HepG2 (cell line): ENCODE measurements around the gene C14orf93.

ENCODE experiments used
- ATF1 ChIP-seq: IDR thresholded peaks from 2 replicates; pipeline ENCODE4 v1.6.1; 2016; ENCODE audit warnings: mild to moderate bottlenecking, control low read depth
- EZH2 ChIP-seq: conservative IDR thresholded peaks from 2 replicates; pipeline ENCODE4 v1.6.1; 2012; ENCODE audit warnings: mild to moderate bottlenecking, low read depth, low read length, moderate library complexity
- SYNCRIP ChIP-seq: fragments of 200-400 bp; formaldehyde crosslinking; IDR thresholded peaks from 2 replicates; pipeline ENCODE4 v1.6.1; 2018; ENCODE audit warnings: mild to moderate bottlenecking, low read depth, low read length; ENCODE audit not compliant: insufficient read depth
- YY1 ChIP-seq: IDR thresholded peaks from 2 replicates; pipeline ENCODE4 v1.6.1; 2011; ENCODE audit warnings: low read length, low read depth, moderate library complexity, mild to moderate bottlenecking; ENCODE audit not compliant: insufficient read depth, insufficient replicate concordance
- ZNF431 ChIP-seq: sonication (generic); formaldehyde crosslinking; IDR thresholded peaks from 2 replicates; pipeline ENCODE4 v1.9.0; 2022; ENCODE audit warnings: missing genetic modification reagents, low read depth, mild to moderate bottlenecking, borderline replicate concordance
- TF ChIP-seq, protein P1 (sequence below): sonication (generic); formaldehyde crosslinking; IDR thresholded peaks from 2 replicates; pipeline ENCODE4 v1.4.0; 2020; ENCODE audit warnings: missing genetic modification reagents
- TF ChIP-seq, protein P2 (sequence below): IDR thresholded peaks from 2 replicates; pipeline ENCODE4 v1.6.1; 2016; ENCODE audit warnings: missing compliant biosample characterization, missing genetic modification reagents, borderline replicate concordance
- TF ChIP-seq, protein P3 (sequence below): sonication (generic); formaldehyde crosslinking; conservative IDR thresholded peaks from 2 replicates; pipeline ENCODE4 v1.4.0; 2020; ENCODE audit warnings: missing genetic modification reagents
- TF ChIP-seq, protein P4 (sequence below): sonication (generic); formaldehyde crosslinking; IDR thresholded peaks from 2 replicates; pipeline ENCODE4 v1.4.0; 2020; ENCODE audit warnings: missing genetic modification reagents
- TF ChIP-seq, protein P5 (sequence below): sonication (generic); formaldehyde crosslinking; IDR thresholded peaks from 2 replicates; pipeline ENCODE4 v1.5.0; 2020; ENCODE audit warnings: mild to moderate bottlenecking, missing genetic modification reagents, moderate library complexity
- TF ChIP-seq, protein P6 (sequence below): IDR thresholded peaks from 2 replicates; pipeline ENCODE4 v1.6.1; 2016; ENCODE audit warnings: missing compliant biosample characterization, missing genetic modification reagents, borderline replicate concordance
- TF ChIP-seq, protein P7 (sequence below): sonication (generic); formaldehyde crosslinking; IDR thresholded peaks from 2 replicates; pipeline ENCODE4 v1.5.0; 2020; ENCODE audit warnings: mild to moderate bottlenecking, missing genetic modification reagents

DNA sequence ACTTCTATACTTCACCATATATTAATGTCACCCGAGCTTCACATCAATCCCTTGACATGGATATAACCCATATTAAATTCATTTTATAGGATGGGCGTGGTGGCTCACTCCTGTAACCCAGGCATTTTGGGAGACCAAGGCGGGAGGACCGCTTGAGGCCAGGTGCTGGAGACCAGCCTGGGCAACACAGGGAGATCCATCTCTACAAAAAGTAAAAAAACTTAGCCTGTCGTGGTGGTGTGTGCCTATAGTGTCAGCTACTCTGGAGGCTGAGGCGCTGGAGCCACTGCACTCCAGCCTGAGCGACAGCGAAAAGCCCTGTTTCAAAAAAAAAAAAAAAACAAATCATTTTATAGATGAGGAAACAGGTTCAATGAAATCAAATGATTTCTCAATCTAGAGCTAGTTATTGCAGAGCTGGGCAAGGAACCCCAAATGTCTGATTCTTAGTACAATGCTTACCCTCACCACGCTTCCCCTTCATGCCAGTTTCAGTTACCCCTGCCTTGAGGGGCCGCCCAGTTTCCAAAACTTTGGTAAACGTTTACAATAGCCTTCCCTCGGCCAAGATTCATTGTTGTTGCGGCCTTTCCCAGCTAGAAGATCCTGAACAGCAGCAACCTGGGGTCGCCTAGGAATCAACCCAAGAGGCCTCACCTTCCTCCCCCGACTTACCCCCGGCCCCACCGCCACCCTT lies 24.0 kb upstream of the C14orf93 start:
- TF ChIP-seq, protein P1, sequence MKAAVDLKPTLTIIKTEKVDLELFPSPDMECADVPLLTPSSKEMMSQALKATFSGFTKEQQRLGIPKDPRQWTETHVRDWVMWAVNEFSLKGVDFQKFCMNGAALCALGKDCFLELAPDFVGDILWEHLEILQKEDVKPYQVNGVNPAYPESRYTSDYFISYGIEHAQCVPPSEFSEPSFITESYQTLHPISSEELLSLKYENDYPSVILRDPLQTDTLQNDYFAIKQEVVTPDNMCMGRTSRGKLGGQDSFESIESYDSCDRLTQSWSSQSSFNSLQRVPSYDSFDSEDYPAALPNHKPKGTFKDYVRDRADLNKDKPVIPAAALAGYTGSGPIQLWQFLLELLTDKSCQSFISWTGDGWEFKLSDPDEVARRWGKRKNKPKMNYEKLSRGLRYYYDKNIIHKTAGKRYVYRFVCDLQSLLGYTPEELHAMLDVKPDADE, result no peak
- TF ChIP-seq, protein P2, sequence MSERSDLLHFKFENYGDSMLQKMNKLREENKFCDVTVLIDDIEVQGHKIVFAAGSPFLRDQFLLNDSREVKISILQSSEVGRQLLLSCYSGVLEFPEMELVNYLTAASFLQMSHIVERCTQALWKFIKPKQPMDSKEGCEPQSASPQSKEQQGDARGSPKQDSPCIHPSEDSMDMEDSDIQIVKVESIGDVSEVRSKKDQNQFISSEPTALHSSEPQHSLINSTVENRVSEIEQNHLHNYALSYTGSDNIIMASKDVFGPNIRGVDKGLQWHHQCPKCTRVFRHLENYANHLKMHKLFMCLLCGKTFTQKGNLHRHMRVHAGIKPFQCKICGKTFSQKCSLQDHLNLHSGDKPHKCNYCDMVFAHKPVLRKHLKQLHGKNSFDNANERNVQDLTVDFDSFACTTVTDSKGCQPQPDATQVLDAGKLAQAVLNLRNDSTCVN (CRISPR knock-in tag), result no peak
- TF ChIP-seq, protein P3, sequence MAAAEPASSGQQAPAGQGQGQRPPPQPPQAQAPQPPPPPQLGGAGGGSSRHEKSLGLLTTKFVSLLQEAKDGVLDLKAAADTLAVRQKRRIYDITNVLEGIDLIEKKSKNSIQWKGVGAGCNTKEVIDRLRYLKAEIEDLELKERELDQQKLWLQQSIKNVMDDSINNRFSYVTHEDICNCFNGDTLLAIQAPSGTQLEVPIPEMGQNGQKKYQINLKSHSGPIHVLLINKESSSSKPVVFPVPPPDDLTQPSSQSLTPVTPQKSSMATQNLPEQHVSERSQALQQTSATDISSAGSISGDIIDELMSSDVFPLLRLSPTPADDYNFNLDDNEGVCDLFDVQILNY (CRISPR knock-in tag), result no peak
- TF ChIP-seq YY1 (no peak), ZNF431 (no peak), ATF1 (CRISPR knock-in tag) (no peak), EZH2 (no peak), SYNCRIP (no peak)
- TF ChIP-seq, protein P4, sequence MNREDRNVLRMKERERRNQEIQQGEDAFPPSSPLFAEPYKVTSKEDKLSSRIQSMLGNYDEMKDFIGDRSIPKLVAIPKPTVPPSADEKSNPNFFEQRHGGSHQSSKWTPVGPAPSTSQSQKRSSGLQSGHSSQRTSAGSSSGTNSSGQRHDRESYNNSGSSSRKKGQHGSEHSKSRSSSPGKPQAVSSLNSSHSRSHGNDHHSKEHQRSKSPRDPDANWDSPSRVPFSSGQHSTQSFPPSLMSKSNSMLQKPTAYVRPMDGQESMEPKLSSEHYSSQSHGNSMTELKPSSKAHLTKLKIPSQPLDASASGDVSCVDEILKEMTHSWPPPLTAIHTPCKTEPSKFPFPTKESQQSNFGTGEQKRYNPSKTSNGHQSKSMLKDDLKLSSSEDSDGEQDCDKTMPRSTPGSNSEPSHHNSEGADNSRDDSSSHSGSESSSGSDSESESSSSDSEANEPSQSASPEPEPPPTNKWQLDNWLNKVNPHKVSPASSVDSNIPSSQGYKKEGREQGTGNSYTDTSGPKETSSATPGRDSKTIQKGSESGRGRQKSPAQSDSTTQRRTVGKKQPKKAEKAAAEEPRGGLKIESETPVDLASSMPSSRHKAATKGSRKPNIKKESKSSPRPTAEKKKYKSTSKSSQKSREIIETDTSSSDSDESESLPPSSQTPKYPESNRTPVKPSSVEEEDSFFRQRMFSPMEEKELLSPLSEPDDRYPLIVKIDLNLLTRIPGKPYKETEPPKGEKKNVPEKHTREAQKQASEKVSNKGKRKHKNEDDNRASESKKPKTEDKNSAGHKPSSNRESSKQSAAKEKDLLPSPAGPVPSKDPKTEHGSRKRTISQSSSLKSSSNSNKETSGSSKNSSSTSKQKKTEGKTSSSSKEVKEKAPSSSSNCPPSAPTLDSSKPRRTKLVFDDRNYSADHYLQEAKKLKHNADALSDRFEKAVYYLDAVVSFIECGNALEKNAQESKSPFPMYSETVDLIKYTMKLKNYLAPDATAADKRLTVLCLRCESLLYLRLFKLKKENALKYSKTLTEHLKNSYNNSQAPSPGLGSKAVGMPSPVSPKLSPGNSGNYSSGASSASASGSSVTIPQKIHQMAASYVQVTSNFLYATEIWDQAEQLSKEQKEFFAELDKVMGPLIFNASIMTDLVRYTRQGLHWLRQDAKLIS (CRISPR knock-in tag), result no peak
- TF ChIP-seq, protein P5, sequence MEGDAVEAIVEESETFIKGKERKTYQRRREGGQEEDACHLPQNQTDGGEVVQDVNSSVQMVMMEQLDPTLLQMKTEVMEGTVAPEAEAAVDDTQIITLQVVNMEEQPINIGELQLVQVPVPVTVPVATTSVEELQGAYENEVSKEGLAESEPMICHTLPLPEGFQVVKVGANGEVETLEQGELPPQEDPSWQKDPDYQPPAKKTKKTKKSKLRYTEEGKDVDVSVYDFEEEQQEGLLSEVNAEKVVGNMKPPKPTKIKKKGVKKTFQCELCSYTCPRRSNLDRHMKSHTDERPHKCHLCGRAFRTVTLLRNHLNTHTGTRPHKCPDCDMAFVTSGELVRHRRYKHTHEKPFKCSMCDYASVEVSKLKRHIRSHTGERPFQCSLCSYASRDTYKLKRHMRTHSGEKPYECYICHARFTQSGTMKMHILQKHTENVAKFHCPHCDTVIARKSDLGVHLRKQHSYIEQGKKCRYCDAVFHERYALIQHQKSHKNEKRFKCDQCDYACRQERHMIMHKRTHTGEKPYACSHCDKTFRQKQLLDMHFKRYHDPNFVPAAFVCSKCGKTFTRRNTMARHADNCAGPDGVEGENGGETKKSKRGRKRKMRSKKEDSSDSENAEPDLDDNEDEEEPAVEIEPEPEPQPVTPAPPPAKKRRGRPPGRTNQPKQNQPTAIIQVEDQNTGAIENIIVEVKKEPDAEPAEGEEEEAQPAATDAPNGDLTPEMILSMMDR (CRISPR knock-in tag), result no peak
- TF ChIP-seq, protein P6, sequence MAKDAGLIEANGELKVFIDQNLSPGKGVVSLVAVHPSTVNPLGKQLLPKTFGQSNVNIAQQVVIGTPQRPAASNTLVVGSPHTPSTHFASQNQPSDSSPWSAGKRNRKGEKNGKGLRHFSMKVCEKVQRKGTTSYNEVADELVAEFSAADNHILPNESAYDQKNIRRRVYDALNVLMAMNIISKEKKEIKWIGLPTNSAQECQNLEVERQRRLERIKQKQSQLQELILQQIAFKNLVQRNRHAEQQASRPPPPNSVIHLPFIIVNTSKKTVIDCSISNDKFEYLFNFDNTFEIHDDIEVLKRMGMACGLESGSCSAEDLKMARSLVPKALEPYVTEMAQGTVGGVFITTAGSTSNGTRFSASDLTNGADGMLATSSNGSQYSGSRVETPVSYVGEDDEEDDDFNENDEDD (CRISPR knock-in tag), result no peak
- TF ChIP-seq, protein P7, sequence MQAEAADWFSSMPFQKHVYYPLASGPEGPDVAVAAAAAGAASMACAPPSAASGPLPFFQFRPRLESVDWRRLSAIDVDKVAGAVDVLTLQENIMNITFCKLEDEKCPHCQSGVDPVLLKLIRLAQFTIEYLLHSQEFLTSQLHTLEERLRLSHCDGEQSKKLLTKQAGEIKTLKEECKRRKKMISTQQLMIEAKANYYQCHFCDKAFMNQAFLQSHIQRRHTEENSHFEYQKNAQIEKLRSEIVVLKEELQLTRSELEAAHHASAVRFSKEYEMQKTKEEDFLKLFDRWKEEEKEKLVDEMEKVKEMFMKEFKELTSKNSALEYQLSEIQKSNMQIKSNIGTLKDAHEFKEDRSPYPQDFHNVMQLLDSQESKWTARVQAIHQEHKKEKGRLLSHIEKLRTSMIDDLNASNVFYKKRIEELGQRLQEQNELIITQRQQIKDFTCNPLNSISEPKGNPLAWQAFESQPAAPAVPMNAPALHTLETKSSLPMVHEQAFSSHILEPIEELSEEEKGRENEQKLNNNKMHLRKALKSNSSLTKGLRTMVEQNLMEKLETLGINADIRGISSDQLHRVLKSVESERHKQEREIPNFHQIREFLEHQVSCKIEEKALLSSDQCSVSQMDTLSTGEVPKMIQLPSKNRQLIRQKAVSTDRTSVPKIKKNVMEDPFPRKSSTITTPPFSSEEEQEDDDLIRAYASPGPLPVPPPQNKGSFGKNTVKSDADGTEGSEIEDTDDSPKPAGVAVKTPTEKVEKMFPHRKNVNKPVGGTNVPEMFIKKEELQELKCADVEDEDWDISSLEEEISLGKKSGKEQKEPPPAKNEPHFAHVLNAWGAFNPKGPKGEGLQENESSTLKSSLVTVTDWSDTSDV (CRISPR knock-in tag), result no peak
